Cardiac muscle cell (in vitro differentiated cells and primary cell): ENCODE measurements around the gene NUP85. TPM values are rescaled to one million over a fixed set of nuclear protein-coding genes. Genes with fewer than 3 reads are reported as not detected.

Experiments used
- DNase-seq, 2 donors: peaks; one replicate each; pipeline versions ENCODE4 v3.0.0 to v3.0.0-alpha.2; 2010 to 2017; ENCODE audit warnings: low read depth in 1 of 2, low spot score in 1 of 2
- H3K27ac ChIP-seq: fragments of 200-600 bp; sonication (generic); 2 replicates; pipeline ENCODE4 v1.5.1; 2016
- H3K27me3 ChIP-seq: fragments of 200-600 bp; sonication (generic); 2 replicates; pipeline ENCODE4 v1.6.0; 2016; ENCODE audit warnings: control low read depth
- H3K36me3 ChIP-seq: fragments of 200-600 bp; sonication (generic); 2 replicates; pipeline ENCODE4 v1.5.1; 2016; ENCODE audit warnings: control low read depth
- H3K4me1 ChIP-seq: fragments of 200-600 bp; sonication (generic); 2 replicates; pipeline ENCODE4 v1.8.1; 2017; ENCODE audit warnings: low read depth, mild to moderate bottlenecking, mixed run types
- H3K4me3 ChIP-seq: fragments of 200-600 bp; sonication (generic); 2 replicates; pipeline ENCODE4 v1.5.1; 2016; ENCODE audit warnings: mild to moderate bottlenecking
- H3K9me3 ChIP-seq: fragments of 200-600 bp; sonication (generic); 2 replicates; pipeline ENCODE4 v1.5.1; 2017; ENCODE audit warnings: low read depth, mild to moderate bottlenecking, control low read depth
- polyA plus RNA-seq: library from polyadenylated mRNA; unstranded; fragments of >200 nt; fragmentation: Nextera tagmentation; extraction: Ambion mirVana; gene quantifications from 2 replicates; pipeline ENCODE4 v1.2.1, GENCODE V29; 2016
- total RNA-seq: library from RNA; depleted of rRNA; stranded (reverse); fragments of >200 nt; gene quantifications from 2 replicates; pipeline ENCODE4 v1.2.3, GENCODE V29; 2016
- TF ChIP-seq, protein P1 (sequence below): IDR thresholded peaks from 2 replicates; pipeline ENCODE4 v1.5.1; 2012; ENCODE audit warnings: low read depth, mild to moderate bottlenecking, low read length

Gene NUP85
- total and polyA plus RNA-seq, 2 experiments from 2014 or later: 23.4 to 51.9 TPM

DNA sequence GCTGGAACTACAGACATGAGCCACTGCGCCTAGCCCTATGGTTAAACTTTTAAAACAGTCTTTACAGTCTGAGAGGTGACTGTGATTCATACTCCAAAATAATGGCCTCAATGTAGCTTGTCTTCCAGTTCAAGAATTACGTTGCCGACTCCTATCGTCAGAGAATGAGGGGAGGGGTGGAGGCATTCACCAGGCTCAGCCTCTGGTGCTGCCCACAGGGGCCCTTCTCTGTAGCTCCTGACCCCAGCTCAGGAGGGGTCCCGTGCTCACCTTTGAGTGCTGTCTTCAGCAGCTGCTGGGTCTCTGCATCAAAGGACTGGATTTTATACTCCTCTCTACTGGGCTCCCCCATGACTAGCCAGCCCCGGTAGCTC is 64.4 kb downstream of the NUP85 start:
- peaks cover 9% of the 10 kb centered on the region for H3K36me3 ChIP-seq
- no peaks in the 10 kb centered on the region for H3K27me3 ChIP-seq
- peak overlapping the region; percentile 75 for H3K27ac ChIP-seq
- no peaks in the 10 kb centered on the region for H3K9me3 ChIP-seq
- no peaks in the 10 kb centered on the region for H3K4me1 ChIP-seq
- H3K4me3 ChIP-seq: peak overlapping the region; percentile 94
- DNase-seq: peak in 1 of 2 donors; percentile 23
- TF ChIP-seq, protein P1, sequence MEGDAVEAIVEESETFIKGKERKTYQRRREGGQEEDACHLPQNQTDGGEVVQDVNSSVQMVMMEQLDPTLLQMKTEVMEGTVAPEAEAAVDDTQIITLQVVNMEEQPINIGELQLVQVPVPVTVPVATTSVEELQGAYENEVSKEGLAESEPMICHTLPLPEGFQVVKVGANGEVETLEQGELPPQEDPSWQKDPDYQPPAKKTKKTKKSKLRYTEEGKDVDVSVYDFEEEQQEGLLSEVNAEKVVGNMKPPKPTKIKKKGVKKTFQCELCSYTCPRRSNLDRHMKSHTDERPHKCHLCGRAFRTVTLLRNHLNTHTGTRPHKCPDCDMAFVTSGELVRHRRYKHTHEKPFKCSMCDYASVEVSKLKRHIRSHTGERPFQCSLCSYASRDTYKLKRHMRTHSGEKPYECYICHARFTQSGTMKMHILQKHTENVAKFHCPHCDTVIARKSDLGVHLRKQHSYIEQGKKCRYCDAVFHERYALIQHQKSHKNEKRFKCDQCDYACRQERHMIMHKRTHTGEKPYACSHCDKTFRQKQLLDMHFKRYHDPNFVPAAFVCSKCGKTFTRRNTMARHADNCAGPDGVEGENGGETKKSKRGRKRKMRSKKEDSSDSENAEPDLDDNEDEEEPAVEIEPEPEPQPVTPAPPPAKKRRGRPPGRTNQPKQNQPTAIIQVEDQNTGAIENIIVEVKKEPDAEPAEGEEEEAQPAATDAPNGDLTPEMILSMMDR: no peak

DNA sequence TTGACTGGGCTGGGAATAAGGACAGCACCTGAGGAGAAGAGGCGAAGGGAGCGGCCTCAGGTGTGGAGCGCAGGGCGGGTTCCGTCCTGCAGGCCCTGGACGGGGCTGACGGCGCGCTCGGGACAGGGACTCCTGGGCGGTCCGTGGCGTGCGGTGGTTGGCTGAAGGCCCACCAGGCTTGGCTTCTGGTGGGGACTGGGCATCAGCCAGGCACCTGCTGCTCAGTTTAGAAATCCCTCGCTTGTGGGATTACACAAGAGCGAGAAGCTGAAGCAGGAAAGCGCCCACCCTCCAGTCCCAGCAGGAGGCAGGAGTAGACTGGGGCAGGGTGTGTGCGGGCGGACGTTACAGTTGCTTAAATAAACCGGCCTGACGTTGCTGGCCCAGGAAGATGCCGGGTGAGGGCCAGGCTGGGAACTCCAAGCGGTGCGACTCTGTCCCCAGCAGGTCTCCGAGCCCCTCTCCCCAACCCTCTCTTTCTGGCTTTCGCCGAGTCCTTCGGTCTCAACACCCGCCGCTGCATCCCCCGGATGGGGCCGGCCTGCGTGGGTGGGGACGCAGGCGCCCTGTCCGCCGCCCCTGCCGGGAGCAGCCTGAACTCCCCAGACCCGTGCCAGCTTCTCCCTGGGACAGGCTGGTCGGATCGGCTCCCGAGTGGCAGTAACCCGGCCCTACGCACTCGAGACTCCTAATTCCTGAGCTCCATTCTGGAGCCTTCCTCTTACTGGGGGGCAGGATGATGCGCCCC is 64.9 kb downstream of the NUP85 start:
- Histone ChIP-seq H3K36me3 (peaks cover 9% of the 10 kb centered on the region), H3K9me3 (no peaks in the 10 kb centered on the region), H3K27me3 (no peaks in the 10 kb centered on the region), H3K27ac (peak overlapping the region; percentile 75), H3K4me3 (peak overlapping the region; percentile 94), H3K4me1 (no peaks in the 10 kb centered on the region)
- TF ChIP-seq, protein P1: peak; percentile 47
- DNase-seq: peak; percentile 79 to 80

DNA sequence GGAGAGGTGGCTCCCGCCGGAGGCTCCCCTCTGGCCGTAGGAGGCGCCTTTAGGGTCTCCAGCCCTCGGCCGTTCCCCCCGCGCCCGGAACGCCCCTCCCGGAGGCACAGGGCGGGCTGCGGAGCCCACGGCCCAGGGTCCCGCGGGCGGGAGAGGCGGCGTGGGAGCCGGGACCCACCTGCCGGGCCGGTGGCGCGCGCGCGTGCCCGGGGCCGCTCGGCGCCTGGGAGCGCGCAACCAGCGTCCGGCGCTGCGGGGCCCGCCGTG is 65.4 kb downstream of the NUP85 start, which contains the start of gene MIF4GD:
Gene MIF4GD, minus strand, starts transcription at position 266 of the 267 bp plus-strand sequence. CDS start 1,036 bp downstream, outside the sequence.
- peak within 1 kb of the TSS; percentile 94 for H3K4me3 ChIP-seq
- no peaks in the 10 kb centered on the region for H3K4me1 ChIP-seq
- H3K27me3 ChIP-seq: no peaks in the 10 kb centered on the region
- H3K27ac ChIP-seq: peak within 1 kb of the TSS; percentile 75
- TF ChIP-seq, protein P1: no peak
- DNase-seq: no peak
- H3K36me3 ChIP-seq: peaks cover 5% of the 10 kb centered on the region
- H3K9me3 ChIP-seq: no peaks in the 10 kb centered on the region

DNA sequence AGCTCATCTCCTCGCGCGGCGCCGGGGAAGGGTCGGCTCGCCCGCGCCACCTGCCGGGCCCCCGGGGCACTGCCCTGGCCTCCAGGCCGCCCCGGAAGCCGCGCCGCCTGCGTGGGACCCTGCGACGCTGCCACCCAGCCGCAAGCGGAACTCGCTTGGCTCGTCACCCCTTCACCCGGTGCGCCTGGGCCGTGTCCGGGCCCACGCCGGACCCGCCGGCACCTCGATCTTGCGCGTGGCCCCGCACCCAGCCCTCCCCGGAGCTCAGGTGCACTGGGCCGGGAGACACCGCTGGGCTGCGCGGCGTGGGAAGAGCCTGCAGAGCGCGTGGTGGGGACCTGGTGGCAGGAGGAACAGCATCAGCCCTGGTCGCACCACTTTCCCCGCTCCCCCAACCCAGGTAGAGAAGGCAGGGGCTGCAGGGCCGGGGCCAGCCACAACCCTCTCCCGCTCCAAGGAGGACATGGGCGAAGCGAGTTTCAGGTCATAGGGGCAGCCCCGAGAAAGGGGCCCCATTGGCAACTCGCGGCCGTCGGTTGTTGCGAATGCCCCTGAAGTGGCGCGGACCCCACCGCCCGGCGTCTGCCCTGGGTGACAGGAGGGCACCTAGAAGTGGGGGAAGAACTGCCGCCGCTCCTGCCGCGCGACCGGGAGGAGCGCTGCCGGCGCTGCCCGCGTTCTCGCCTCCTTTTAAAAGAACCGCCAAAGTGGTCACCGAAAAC is 65.9 kb downstream of the NUP85 start:
- Histone ChIP-seq H3K36me3 (no peaks in the 10 kb centered on the region), H3K27ac (peak overlapping the region; percentile 41)
- peak; percentile 74 to 89 for DNase-seq

DNA sequence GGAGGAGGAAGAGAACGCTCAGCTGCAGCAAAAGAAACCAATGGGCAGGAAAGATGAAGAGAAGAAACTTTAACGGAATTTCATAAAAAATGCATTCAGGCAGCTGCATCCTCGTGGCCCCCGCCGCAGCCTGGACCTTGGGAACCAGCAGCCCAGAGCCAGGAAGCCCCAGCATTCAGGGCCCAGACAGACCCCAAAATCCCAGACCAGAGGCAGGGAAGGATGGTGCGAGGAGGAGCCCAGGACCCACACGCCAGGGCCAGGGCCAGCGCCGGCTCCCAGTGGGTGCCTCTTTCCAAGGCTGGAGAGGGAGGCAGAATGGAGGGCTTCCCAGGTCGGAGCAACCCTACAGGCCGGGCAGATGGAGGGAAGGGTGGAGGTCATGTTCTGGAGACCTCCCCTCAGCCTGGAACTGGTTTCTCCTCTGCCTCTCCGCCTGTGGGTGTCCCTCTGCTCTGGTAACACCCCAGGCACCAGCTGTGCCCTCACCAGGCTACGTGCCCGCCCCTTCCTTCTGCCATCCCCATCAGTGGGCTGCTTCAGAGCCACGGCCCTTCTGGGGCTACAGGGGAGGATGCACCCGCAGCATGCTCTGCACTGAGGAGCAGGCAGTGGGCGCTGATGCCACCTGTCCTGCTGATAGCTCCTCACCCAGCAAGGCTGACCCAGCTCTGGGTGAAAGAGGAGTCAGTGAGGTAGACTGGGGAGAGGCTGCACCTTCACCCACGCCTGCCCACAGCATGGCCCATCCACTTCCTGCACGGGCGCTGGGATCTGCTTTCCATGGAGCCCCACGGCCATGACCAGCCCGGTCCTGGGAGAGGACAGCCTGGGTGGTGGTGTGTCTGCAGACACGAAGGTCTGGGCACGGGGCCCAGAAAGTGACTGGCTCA is 66.7 kb downstream of the NUP85 start:
- H3K27me3 ChIP-seq: no peaks in the 10 kb centered on the region
- H3K4me1 ChIP-seq: no peaks in the 10 kb centered on the region
- H3K27ac ChIP-seq: no peak overlapping the region
- peak overlapping the region; percentile 94 for H3K4me3 ChIP-seq
- DNase-seq: peak in 1 of 2 donors; percentile 46
- H3K36me3 ChIP-seq: no peaks in the 10 kb centered on the region
- H3K9me3 ChIP-seq: no peaks in the 10 kb centered on the region
- TF ChIP-seq, protein P1: no peak

More for the DNA sequence above, 65.9 kb downstream of the NUP85 start:
- H3K27me3 ChIP-seq: no peaks in the 10 kb centered on the region
- H3K9me3 ChIP-seq: no peaks in the 10 kb centered on the region
- TF ChIP-seq, protein P1: peak; percentile 41
- no peaks in the 10 kb centered on the region for H3K4me1 ChIP-seq
- peak overlapping the region; percentile 94 for H3K4me3 ChIP-seq
